NT2/D1 (cell line): Measurements from ENCODE around the gene DYNC1LI2.

Source experiments
- SUZ12 ChIP-seq: IDR thresholded peaks from 2 replicates; pipeline ENCODE4 v1.6.1; 2011; ENCODE audit not compliant: insufficient read length, insufficient read depth; ENCODE audit errors: extremely low read depth
- YY1 ChIP-seq: IDR thresholded peaks from 2 replicates; pipeline ENCODE4 v1.6.1; 2011; ENCODE audit not compliant: insufficient read length, insufficient read depth
- ZNF274 ChIP-seq: IDR thresholded peaks from 2 replicates; pipeline ENCODE4 v1.6.1; 2011; ENCODE audit warnings: mild to moderate bottlenecking, low read depth, low read length

DNA sequence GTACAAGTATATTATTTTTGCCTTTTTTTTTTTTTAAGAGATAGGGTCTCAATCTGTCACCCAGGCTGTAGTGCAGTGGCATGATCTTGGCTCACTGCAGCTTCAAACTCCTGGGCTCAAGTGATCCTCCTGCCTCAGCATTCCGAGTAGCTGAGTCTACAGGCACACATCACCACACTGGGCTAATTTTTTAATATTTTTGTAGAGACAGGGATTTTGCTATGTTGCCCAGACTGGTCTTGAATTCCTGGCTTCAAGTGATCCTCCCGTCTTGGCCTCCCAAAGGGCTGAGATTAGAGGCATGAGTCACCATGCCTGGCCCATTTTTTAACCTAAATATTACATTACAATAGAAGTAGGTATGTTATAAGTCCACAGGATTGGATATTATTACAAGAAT lies 46.8 kb upstream of the DYNC1LI2 start:
- TF ChIP-seq SUZ12 (no peak), ZNF274 (no peak), YY1 (no peak)
